SJSA1 (cell line): ENCODE results near the gene TSHZ2. TPM values are rescaled to one million over a fixed set of nuclear protein-coding genes. Genes with fewer than 3 reads are reported as not detected.

Experiments
- DNase-seq, 2 experiments: peaks; one replicate each; pipeline ENCODE4 v3.0.0-alpha.2; 2015 to 2020; ENCODE audit warnings: low spot score in 2 of 2, low read depth in 1 of 2
- H3K27ac ChIP-seq: fragments of 250-450 bp; sonication (Bioruptor Pico); 2 replicates; pipeline ENCODE4 v1.5.1; 2020; ENCODE audit warnings: mild to moderate bottlenecking, moderate library complexity
- H3K27me3 ChIP-seq: fragments of 250-450 bp; sonication (Bioruptor Pico); replicated peaks from 2 replicates; pipeline ENCODE4 v1.5.1; 2020; ENCODE audit warnings: mild to moderate bottlenecking, moderate library complexity
- H3K36me3 ChIP-seq: fragments of 250-450 bp; sonication (Bioruptor Pico); 2 replicates; pipeline ENCODE4 v1.5.1; 2020; ENCODE audit warnings: mild to moderate bottlenecking
- H3K4me1 ChIP-seq: fragments of 250-450 bp; sonication (Bioruptor Pico); replicated peaks from 2 replicates; pipeline ENCODE4 v1.6.1; 2021; ENCODE audit warnings: mild to moderate bottlenecking
- H3K4me3 ChIP-seq: fragments of 250-450 bp; sonication (Bioruptor Pico); 2 replicates; pipeline ENCODE4 v1.5.1; 2020; ENCODE audit warnings: mild to moderate bottlenecking
- H3K9me3 ChIP-seq: fragments of 250-450 bp; sonication (Bioruptor Pico); replicated peaks from 2 replicates; pipeline ENCODE4 v1.5.1; 2020; ENCODE audit warnings: mild to moderate bottlenecking
- total RNA-seq: library from RNA; depleted of rRNA; stranded (reverse); fragments of >200 nt; shearing (Covaris generic); gene quantifications from 2 replicates; pipeline ENCODE4 v1.2.3, GENCODE V29; 2014; rRNA removed

Gene TSHZ2
- not detected in 2 replicates for total RNA-seq

- Histone ChIP-seq H3K36me3 (no peaks in the 10 kb centered on the region), H3K4me1 (no peaks in the 10 kb centered on the region; the same call in 1 of the 2 replicates), H3K27ac (no peak within 1 kb of the TSS), H3K4me3 (peak within 1 kb of the TSS; percentile 37), H3K27me3 (peaks cover 50% of the 10 kb centered on the region), H3K9me3 (no peaks in the 10 kb centered on the region)
- peak in 1 of 2 experiments; percentile 25 for DNase-seq
These were observed at the start of gene TSHZ2 for GRCh38 chr20:52972190-52972937. TSHZ2 (plus strand) TSS chr20:52972358; CDS start chr20:52973294, 936 bp downstream.

DNA sequence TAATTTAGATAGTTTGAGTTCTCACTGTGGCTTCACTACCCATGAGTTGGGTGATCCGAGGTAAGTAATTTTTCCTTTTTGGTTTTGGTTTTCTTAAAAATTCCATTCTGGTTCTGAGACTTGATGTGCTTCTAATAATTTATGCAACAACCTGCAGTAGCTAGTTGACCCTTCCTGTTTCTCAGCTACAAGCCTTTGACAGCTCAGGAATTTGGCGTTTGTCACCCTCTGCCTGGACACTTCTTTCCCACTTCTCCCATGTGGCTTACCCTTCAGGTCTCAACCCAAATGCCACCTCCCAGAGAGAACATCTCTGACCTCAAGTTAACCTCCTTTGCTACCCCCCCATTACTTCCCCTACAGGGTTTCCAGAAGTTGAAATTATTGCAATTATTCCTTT, 49.7 kb upstream of the TSHZ2 start:
- no peak for DNase-seq
- Histone ChIP-seq H3K27me3 (no peaks in the 10 kb centered on the region), H3K4me3 (no peak overlapping the region), H3K27ac (peak overlapping the region; percentile 70), H3K36me3 (no peaks in the 10 kb centered on the region), H3K9me3 (no peaks in the 10 kb centered on the region; the same call in 1 of the 2 replicates), H3K4me1 (peaks cover 35% of the 10 kb centered on the region)

GRCh38 chr20:52923123-52923937, 48.8 kb upstream of the TSHZ2 start:
- peak; percentile 86 to 99 for DNase-seq
- Histone ChIP-seq H3K27me3 (no peaks in the 10 kb centered on the region), H3K36me3 (no peaks in the 10 kb centered on the region), H3K9me3 (no peaks in the 10 kb centered on the region), H3K4me3 (no peak overlapping the region), H3K27ac (peak overlapping the region; percentile 70), H3K4me1 (peaks cover 35% of the 10 kb centered on the region)

DNA sequence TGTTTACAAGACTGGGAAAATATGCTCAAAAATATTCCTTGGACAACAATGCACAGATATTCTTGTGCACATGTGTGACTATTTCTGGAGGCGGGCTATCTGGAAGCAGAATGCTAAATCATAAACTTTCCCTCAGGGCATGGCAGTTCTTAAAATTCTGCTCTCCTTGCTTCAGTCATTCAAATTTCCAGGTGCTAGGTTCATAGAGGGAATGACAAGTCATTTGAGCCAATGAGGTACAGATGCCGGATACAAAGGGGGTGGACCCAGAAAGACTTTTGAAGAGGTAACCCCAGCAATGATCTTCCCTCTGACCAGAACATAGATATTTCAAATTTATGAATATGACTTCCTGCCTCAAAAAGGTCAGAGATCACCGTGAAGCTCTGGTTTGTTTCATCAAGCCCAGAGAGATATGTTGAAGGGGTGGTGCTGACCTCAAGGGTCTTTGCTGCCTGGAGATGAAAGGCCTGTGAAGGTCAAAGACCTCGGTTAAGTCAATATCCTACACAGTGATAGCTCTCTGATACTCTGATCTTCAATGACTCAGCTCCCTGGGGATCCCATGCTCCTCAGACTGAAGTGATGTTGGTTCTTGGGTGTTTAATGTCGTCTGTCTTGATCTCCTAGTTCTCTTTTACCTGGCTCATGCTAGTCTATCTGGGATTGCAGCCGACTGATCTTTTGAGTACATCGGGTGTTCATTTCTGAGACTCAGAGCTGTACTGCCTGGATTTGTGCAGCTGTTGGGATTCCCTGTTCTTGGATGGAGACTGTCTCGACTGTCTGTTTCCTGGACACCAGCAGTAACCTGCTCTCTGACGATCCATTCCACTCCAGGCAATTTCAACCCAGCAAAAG, 47.5 kb upstream of the TSHZ2 start:
- DNase-seq = no peak
- H3K27ac ChIP-seq = no peak overlapping the region
- H3K4me3 ChIP-seq = no peak overlapping the region
- no peaks in the 10 kb centered on the region for H3K36me3 ChIP-seq
- peaks cover 35% of the 10 kb centered on the region for H3K4me1 ChIP-seq
- no peaks in the 10 kb centered on the region for H3K9me3 ChIP-seq
- no peaks in the 10 kb centered on the region for H3K27me3 ChIP-seq

DNA sequence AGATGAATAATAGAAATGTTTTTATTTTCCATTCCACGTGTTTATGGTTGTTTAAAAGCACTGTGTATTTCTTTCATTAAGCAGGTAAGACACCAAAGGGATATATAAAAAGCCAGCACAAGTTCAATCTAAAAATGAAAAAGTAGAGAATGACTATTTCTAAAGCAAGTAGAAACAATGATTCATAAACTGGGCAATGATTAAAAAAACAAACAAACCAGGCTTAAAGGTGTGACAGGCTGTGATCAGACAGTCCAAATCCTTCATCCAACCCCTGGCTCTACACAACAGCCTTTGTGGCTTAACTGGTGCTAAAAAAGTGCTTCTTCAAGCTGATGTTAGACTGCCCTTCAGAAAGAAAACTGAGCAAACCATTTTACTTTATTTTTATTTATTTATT, 45.7 kb upstream of the TSHZ2 start:
- Histone ChIP-seq H3K9me3 (no peaks in the 10 kb centered on the region), H3K27ac (no peak overlapping the region), H3K4me3 (no peak overlapping the region), H3K4me1 (peaks cover 35% of the 10 kb centered on the region), H3K27me3 (no peaks in the 10 kb centered on the region), H3K36me3 (no peaks in the 10 kb centered on the region)
- DNase-seq = no peak

DNA sequence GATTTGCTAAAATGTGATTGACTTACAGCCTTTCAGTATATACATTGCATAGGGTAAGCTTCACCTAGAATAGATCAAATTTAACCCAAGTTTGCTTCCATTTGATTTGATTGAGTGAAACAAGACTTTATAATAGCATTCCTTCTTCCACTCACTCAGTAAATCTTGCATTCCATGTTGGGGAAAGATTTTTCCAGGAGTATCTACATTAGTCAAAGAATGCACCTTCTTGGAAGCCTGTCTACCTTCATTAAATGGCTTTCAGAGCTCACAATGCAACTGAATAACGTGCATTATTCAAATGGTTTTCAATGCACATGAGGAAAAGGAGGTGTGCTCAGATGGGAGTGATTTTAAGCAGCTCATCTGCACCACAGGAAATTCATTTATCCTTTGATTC, 38.3 kb upstream of the TSHZ2 start:
- Histone ChIP-seq H3K27ac (no peak overlapping the region), H3K36me3 (no peaks in the 10 kb centered on the region), H3K27me3 (no peaks in the 10 kb centered on the region), H3K4me1 (peaks cover 10% of the 10 kb centered on the region), H3K9me3 (no peaks in the 10 kb centered on the region), H3K4me3 (no peak overlapping the region)
- no peak for DNase-seq

DNA sequence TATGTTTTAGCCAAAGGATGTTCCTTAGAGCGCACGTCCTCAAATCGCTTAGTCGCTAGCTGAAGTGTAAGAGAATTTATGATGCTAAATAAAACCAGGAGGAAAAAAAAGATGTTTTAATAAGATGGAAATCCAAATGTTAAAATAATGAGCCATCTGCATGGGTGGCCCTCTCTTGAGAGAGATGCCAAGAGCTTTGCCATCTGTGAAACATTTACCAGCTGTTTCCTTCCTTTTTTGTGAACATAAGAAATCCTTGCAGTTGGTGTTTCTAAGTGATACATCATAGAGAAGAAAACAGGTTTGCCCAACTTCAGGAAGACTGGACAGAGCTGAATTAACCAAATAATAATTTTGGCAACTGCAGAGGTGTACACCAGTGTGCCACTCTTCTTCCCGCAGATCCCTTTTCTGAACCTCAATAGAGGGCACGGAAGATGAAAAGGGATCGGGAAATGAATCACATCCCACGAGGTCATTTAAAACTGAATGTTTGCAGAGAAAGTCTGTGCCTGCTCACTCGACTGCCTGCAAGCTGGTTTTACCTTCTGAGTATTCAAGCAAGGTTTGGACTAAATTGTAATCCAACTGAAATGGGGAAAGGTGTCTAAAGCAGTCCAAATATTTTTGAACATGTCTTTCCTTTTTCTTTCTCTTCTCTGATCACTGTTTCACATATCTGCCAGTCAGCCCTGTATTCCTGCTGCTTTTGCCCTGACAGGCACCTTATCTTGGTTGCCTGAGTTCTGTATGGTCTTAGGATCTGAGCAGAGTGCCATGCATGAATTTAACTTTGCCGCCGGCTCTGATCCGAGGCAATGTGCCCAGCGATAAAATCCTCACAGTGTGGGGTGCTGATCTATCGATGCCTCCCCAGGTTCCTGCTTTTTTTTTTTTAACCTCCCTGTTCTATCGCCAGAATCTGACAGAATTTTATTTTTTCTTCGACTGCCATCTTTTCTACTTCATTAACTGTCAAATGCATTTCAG, 35.5 kb upstream of the TSHZ2 start:
- Histone ChIP-seq H3K4me1 (peaks cover 10% of the 10 kb centered on the region), H3K4me3 (no peak overlapping the region), H3K36me3 (no peaks in the 10 kb centered on the region), H3K9me3 (no peaks in the 10 kb centered on the region), H3K27ac (no peak overlapping the region), H3K27me3 (no peaks in the 10 kb centered on the region)
- peak in 1 of 2 experiments; percentile 9 for DNase-seq

GRCh38 chr20:52937591-52938100, 34.5 kb upstream of the TSHZ2 start:
- no peak overlapping the region for H3K27ac ChIP-seq
- no peaks in the 10 kb centered on the region for H3K27me3 ChIP-seq
- no peak overlapping the region for H3K4me3 ChIP-seq
- peaks cover 11% of the 10 kb centered on the region for H3K4me1 ChIP-seq
- DNase-seq = no peak
- no peaks in the 10 kb centered on the region for H3K36me3 ChIP-seq
- H3K9me3 ChIP-seq = no peaks in the 10 kb centered on the region

DNA sequence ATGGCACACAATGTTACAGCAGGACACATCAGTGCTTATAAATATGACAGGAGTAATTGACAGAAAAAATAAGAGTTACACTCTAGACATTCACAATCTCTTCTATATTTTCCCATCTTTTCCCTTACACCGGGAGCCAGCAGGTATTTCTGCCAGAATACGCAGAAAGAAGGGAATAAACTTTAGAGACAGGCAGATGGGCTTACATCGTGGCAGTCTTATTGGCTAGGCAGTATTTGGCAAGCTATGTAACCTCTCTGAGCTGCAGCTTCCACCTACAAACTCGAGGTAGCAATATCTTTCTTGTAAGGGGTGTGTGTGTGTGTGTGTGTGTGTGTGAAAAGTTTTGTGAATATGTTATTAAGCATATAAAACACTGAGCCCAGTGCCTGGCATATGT, 33.0 kb upstream of the TSHZ2 start:
- no peaks in the 10 kb centered on the region for H3K27me3 ChIP-seq
- H3K4me3 ChIP-seq = no peak overlapping the region
- no peaks in the 10 kb centered on the region for H3K36me3 ChIP-seq
- H3K4me1 ChIP-seq = peaks cover 25% of the 10 kb centered on the region
- no peak overlapping the region for H3K27ac ChIP-seq
- no peaks in the 10 kb centered on the region for H3K9me3 ChIP-seq
- DNase-seq = no peak

GRCh38 chr20:52941808-52942207, 30.4 kb upstream of the TSHZ2 start:
- Histone ChIP-seq H3K9me3 (no peaks in the 10 kb centered on the region), H3K4me3 (no peak overlapping the region), H3K4me1 (peaks cover 16% of the 10 kb centered on the region), H3K27me3 (no peaks in the 10 kb centered on the region), H3K27ac (no peak overlapping the region), H3K36me3 (no peaks in the 10 kb centered on the region)
- DNase-seq = no peak

GRCh38 chr20:52943185-52943841, 28.8 kb upstream of the TSHZ2 start:
- no peaks in the 10 kb centered on the region for H3K27me3 ChIP-seq
- H3K9me3 ChIP-seq = no peaks in the 10 kb centered on the region
- DNase-seq = peak in 1 of 2 experiments; percentile 62
- peak overlapping the region; percentile 29; the same call in 1 of the 2 replicates for H3K27ac ChIP-seq
- H3K4me1 ChIP-seq = peaks cover 14% of the 10 kb centered on the region
- no peaks in the 10 kb centered on the region for H3K36me3 ChIP-seq
- no peak overlapping the region for H3K4me3 ChIP-seq

GRCh38 chr20:52945268-52945667, 26.9 kb upstream of the TSHZ2 start:
- H3K27ac ChIP-seq = no peak overlapping the region
- H3K27me3 ChIP-seq = no peaks in the 10 kb centered on the region
- no peak overlapping the region for H3K4me3 ChIP-seq
- H3K4me1 ChIP-seq = peaks cover 14% of the 10 kb centered on the region
- no peaks in the 10 kb centered on the region for H3K36me3 ChIP-seq
- no peaks in the 10 kb centered on the region; the same call in 1 of the 2 replicates for H3K9me3 ChIP-seq
- no peak for DNase-seq
